Ecto neural progenitor cell (in vitro differentiated cells): ENCODE measurements around the gene TIMM44.
A peak's percentile ranks its signal among the peaks of the same experiment; 100 is the strongest.

Source experiments
- DNase-seq: peaks from one replicate; pipeline ENCODE4 v3.0.0-alpha.2; 2018; ENCODE audit warnings: low spot score

TIMM44 gene

GRCh38 chr19:7914099-7914498, 29.4 kb downstream of the TIMM44 start:
- DNase-seq: no peak

- no peak for DNase-seq
These were observed 29.8 kb downstream of the TIMM44 start for GRCh38 chr19:7913652-7914051.

GRCh38 chr19:7912697-7913564, 30.5 kb downstream of the TIMM44 start:
- DNase-seq: no peak

GRCh38 chr19:7912144-7912696, 31.2 kb downstream of the TIMM44 start:
- DNase-seq: no peak

GRCh38 chr19:7911508-7912143, 31.8 kb downstream of the TIMM44 start:
- DNase-seq: no peak

GRCh38 chr19:7910321-7911161, 32.9 kb downstream of the TIMM44 start:
- DNase-seq: no peak

- no peak for DNase-seq
These were observed 33.9 kb downstream of the TIMM44 start for GRCh38 chr19:7909471-7910067.

GRCh38 chr19:7908742-7909461, 34.6 kb downstream of the TIMM44 start:
- DNase-seq: no peak

- no peak for DNase-seq
These were observed 35.3 kb downstream of the TIMM44 start for GRCh38 chr19:7908078-7908699.

- DNase-seq: no peak
These were observed 35.9 kb downstream of the TIMM44 start for GRCh38 chr19:7907544-7907943.

- DNase-seq: no peak
These were observed 36.3 kb downstream of the TIMM44 start for GRCh38 chr19:7907122-7907521.

GRCh38 chr19:7905859-7906258, 37.6 kb downstream of the TIMM44 start:
- DNase-seq: no peak

GRCh38 chr19:7905268-7905667, 38.2 kb downstream of the TIMM44 start:
- no peak for DNase-seq

- DNase-seq: peak; percentile 75
These were observed 39.1 kb downstream of the TIMM44 start for GRCh38 chr19:7904074-7905020.

GRCh38 chr19:7903244-7904073, 40.0 kb downstream of the TIMM44 start, which contains the start of gene MAP2K7:
MAP2K7 (plus strand) TSS chr19:7903877; CDS start chr19:7903945, 68 bp downstream.
- peak; percentile 100 for DNase-seq

- DNase-seq: no peak
These were observed 40.6 kb downstream of the TIMM44 start for GRCh38 chr19:7902796-7903243.

GRCh38 chr19:7901337-7901736, 42.1 kb downstream of the TIMM44 start:
- no peak for DNase-seq

- no peak for DNase-seq
These were observed 42.5 kb downstream of the TIMM44 start for GRCh38 chr19:7900931-7901330.
